ENCODE measurements around the gene AUP1. TPM values are rescaled to one million over a fixed set of nuclear protein-coding genes. Genes with fewer than 3 reads are reported as not detected.

AUP1 gene
- total and polyA plus RNA-seq, 9 of the 15 experiments (the other 6 are each of a cell fraction or from before 2014, with no cell fraction given) = 70.7 to 245 (median 165) TPM

DNA sequence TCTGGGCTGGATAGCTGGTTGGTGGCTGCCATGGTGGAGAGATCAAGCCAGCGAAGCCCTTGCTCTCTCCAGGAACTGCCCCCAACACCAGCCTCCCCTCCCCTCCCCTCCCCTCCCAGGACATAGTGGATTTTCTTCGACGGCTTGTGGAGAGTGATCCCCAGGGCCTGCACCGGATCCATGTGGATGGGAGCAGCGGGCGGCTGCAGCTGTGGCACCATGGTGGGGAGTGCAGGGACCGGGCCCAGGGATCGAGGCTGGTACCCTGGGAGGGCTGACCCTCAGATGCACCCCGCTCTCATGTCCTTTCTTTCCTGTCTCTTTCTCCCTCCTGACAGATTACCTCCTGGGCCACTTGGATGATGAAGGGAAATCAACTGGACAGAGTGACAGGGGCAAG is 39.6 kb downstream of the AUP1 start:
- intact Hi-C loops (cut with micrococcal nuclease) = no loop called here
- DNase-seq (ENCODE audit: extremely low read depth in 1 of 4, low spot score in 3 of 4) = no peak
- H3K4me2 ChIP-seq (ENCODE audit: insufficient read depth, low read length) = no peak overlapping the region
- no peaks in the 10 kb centered on the region for H3K27me3 ChIP-seq (ENCODE audit: control insufficient read depth in 2 of 2, insufficient read depth in 2 of 2, low read length in 2 of 2)
- no peaks in the 10 kb centered on the region for H3K9me1 ChIP-seq (ENCODE audit: control insufficient read depth, insufficient read depth, low read length)
- CTCF ChIA-PET (ENCODE audit: low intra/inter-chr PET ratio) = no interaction called here
- peaks cover 4 to 6% of the 10 kb centered on the region in 2 experiments; a peak in 4 of 5 replicates for H3K4me1 ChIP-seq (replicated peaks in 1 of 2; ENCODE audit: control insufficient read depth in 2 of 2, insufficient read depth in 2 of 2, low read length in 2 of 2)
- no peak overlapping the region for H3K27ac ChIP-seq (ENCODE audit: extremely low read depth, low read depth, low read length)
- H4K20me1 ChIP-seq (replicated peaks; ENCODE audit: control insufficient read depth, insufficient read depth, low read length) = no peaks in the 10 kb centered on the region
- H3K4me3 ChIP-seq = no peak overlapping the region
- TF ChIP-seq ADNP (tag; IDR thresholded peaks at IDR 0.05) (no peak), ZC3H8 (IDR thresholded peaks at IDR 0.05) (no peak), XRCC3 (IDR thresholded peaks at IDR 0.05) (no peak), FOXA1 (IDR thresholded peaks at IDR 0.05; ENCODE audit: borderline replicate concordance) (no peak), SMARCB1 (IDR thresholded peaks at IDR 0.05; ENCODE audit: insufficient read length, low read depth) (no peak), POLR3A (IDR thresholded peaks at IDR 0.05; ENCODE audit: borderline replicate concordance, extremely low read depth, insufficient read depth, insufficient read length) (no peak)
- TF ChIP-seq, protein P1, sequence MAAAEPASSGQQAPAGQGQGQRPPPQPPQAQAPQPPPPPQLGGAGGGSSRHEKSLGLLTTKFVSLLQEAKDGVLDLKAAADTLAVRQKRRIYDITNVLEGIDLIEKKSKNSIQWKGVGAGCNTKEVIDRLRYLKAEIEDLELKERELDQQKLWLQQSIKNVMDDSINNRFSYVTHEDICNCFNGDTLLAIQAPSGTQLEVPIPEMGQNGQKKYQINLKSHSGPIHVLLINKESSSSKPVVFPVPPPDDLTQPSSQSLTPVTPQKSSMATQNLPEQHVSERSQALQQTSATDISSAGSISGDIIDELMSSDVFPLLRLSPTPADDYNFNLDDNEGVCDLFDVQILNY (CRISPR knock-in tag; IDR thresholded peaks at IDR 0.05) = no peak
- WGBS (ENCODE audit: insufficient coverage, low coverage, missing lambda C conversion rate) = 90% methylated on average over 8 of the region's 9 CpGs
- peaks cover 63% of the 10 kb centered on the region; the same call in 2 of the 3 replicates for H3K36me3 ChIP-seq (ENCODE audit: control insufficient read depth, insufficient read depth, low read length)
- H3K79me2 ChIP-seq (ENCODE audit: control insufficient read depth, insufficient read depth, low read length) = no peaks in the 10 kb centered on the region
- H3K9ac ChIP-seq (ENCODE audit: insufficient read depth in 1 of 2, low read depth in 2 of 2, low read length in 2 of 2) = peak overlapping the region in 1 of 2 experiments; percentile 52; a peak in 1 of 4 replicates
- POLR2A ChIA-PET = interaction anchor here (1.2 to 2.4 kb wide), 3 partner anchors 9 to 14 kb away, joined by 5 to 13 read pairs (median 6); no protein-coding TSS in a partner anchor
- no peaks in the 10 kb centered on the region for H3K9me3 ChIP-seq (replicated peaks; ENCODE audit: control insufficient read depth, insufficient read depth, low read depth, low read length)
- in situ Hi-C loops (cut with MboI) = loop anchor here (5.0 kb wide), 1 partner anchor 82 kb away; no protein-coding TSS in a partner anchor
- H2AFZ ChIP-seq (ENCODE audit: low read depth, low read length) = no peak overlapping the region
- ATAC-seq = no peak
- no peak for FAIRE-seq
- no TSS peak for BruUV-seq (replicated peaks)

Measured in K562 (cell line).